Mesenchymal stem cell (in vitro differentiated cells and primary cell): ENCODE measurements around the gene NEK11.

Source experiments
- DNase-seq: peaks from one replicate; pipeline ENCODE4 v3.0.0-alpha.2; 2013
- H2AFZ ChIP-seq: one replicate; pipeline ENCODE4 v1.6.1; 2013; ENCODE audit warnings: low read depth, mild to moderate bottlenecking, control low read depth, inconsistent platforms, low read length, moderate library complexity
- H2AK5ac ChIP-seq: 2 replicates; pipeline ENCODE4 v1.6.1; 2013; ENCODE audit warnings: low read length, moderate library complexity, mild to moderate bottlenecking, inconsistent platforms; ENCODE audit not compliant: severe bottlenecking
- H2BK120ac ChIP-seq: one replicate; pipeline ENCODE4 v1.6.1; 2013; ENCODE audit warnings: low read depth, mild to moderate bottlenecking, inconsistent platforms, low read length, moderate library complexity
- H2BK12ac ChIP-seq, 2 experiments: one replicate each; pipeline ENCODE4 v1.6.1; 2013; ENCODE audit warnings: inconsistent platforms in 2 of 2, low read length in 2 of 2, mild to moderate bottlenecking in 2 of 2, moderate library complexity in 2 of 2, control low read depth in 1 of 2
- H2BK15ac ChIP-seq: one replicate; pipeline ENCODE4 v1.6.1; 2013; ENCODE audit warnings: mild to moderate bottlenecking, low read depth, inconsistent platforms; ENCODE audit not compliant: poor library complexity, severe bottlenecking
- H2BK5ac ChIP-seq: 2 replicates; pipeline ENCODE4 v1.6.1; 2013; ENCODE audit warnings: low read depth, mild to moderate bottlenecking, low read length, control low read depth, inconsistent platforms; ENCODE audit not compliant: poor library complexity, severe bottlenecking
- H3K14ac ChIP-seq, 2 experiments: one replicate each; pipeline ENCODE4 v1.6.1; 2013; ENCODE audit warnings: inconsistent platforms in 2 of 2, low read length in 2 of 2, control low read depth in 1 of 2, mild to moderate bottlenecking in 1 of 2, moderate library complexity in 1 of 2
- H3K18ac ChIP-seq, 2 experiments: one replicate each; pipeline ENCODE4 v1.6.1; 2013; ENCODE audit warnings: inconsistent platforms in 2 of 2, low read length in 2 of 2, control low read depth in 1 of 2, low read depth in 1 of 2, mild to moderate bottlenecking in 1 of 2
- H3K23ac ChIP-seq, 2 experiments: one replicate each; pipeline ENCODE4 v1.6.1; 2013; ENCODE audit warnings: inconsistent platforms in 2 of 2, low read length in 2 of 2, mild to moderate bottlenecking in 2 of 2, moderate library complexity in 2 of 2, control low read depth in 1 of 2
- H3K27ac ChIP-seq: 2 replicates; pipeline ENCODE4 v1.5.1; 2013; ENCODE audit warnings: mild to moderate bottlenecking, moderate library complexity, low read length, control low read depth, inconsistent platforms; ENCODE audit not compliant: poor library complexity, severe bottlenecking
- H3K27me3 ChIP-seq, 2 experiments: 2 replicates each; pipeline versions ENCODE4 v1.6.1 to v1.7.0; 2013; ENCODE audit warnings: low read length in 2 of 2, mild to moderate bottlenecking in 2 of 2, moderate library complexity in 2 of 2, control low read depth in 1 of 2, inconsistent platforms in 1 of 2; ENCODE audit not compliant: control insufficient read depth in 1 of 2, insufficient read depth in 1 of 2
- H3K36me3 ChIP-seq, 2 experiments: 2 replicates each; pipeline versions ENCODE4 v1.6.1 to v1.7.0; 2013; ENCODE audit warnings: low read length in 2 of 2, control low read depth in 1 of 2, inconsistent platforms in 1 of 2, low read depth in 1 of 2, mild to moderate bottlenecking in 1 of 2; ENCODE audit not compliant: insufficient read depth in 2 of 2, control insufficient read depth in 1 of 2
- H3K4ac ChIP-seq, 2 experiments: one replicate each; pipeline ENCODE4 v1.6.1; 2013; ENCODE audit warnings: inconsistent platforms in 2 of 2, low read length in 2 of 2, mild to moderate bottlenecking in 2 of 2, moderate library complexity in 2 of 2, control low read depth in 1 of 2, low read depth in 1 of 2
- H3K4me1 ChIP-seq: 2 replicates; pipeline ENCODE4 v1.6.1; 2013; ENCODE audit warnings: low read depth, low read length, control low read depth; ENCODE audit not compliant: control insufficient read depth, insufficient read depth
- H3K4me2 ChIP-seq: 2 replicates; pipeline ENCODE4 v1.6.1; 2013; ENCODE audit warnings: low read length, mild to moderate bottlenecking, inconsistent platforms; ENCODE audit not compliant: poor library complexity, severe bottlenecking
- H3K4me3 ChIP-seq, 2 experiments: 2 replicates each; pipeline versions ENCODE4 v1.5.1 to v1.7.0; 2013; ENCODE audit warnings: low read length in 2 of 2, mild to moderate bottlenecking in 2 of 2, control low read depth in 1 of 2, low read depth in 1 of 2; ENCODE audit not compliant: insufficient read depth in 1 of 2
- H3K79me1 ChIP-seq: replicated peaks from 2 replicates; pipeline ENCODE4 v1.6.1; 2013; ENCODE audit warnings: mild to moderate bottlenecking, control low read depth, low read length, inconsistent platforms; ENCODE audit not compliant: poor library complexity, severe bottlenecking
- H3K9ac ChIP-seq: 2 replicates; pipeline ENCODE4 v1.7.0; 2013; ENCODE audit warnings: mild to moderate bottlenecking, low read length, moderate library complexity
- H3K9me3 ChIP-seq: 2 replicates; pipeline ENCODE4 v1.7.0; 2013; ENCODE audit warnings: mild to moderate bottlenecking, low read length; ENCODE audit not compliant: control insufficient read depth
- H4K8ac ChIP-seq: one replicate; pipeline ENCODE4 v1.6.1; 2013; ENCODE audit warnings: inconsistent platforms, mild to moderate bottlenecking, low read length, moderate library complexity
- H4K91ac ChIP-seq: one replicate; pipeline ENCODE4 v1.6.1; 2013; ENCODE audit warnings: mild to moderate bottlenecking, low read length, inconsistent platforms
- WGBS: methylation state at CpG from one replicate; pipeline ENCODE4 v1.1.7; 2013; ENCODE audit warnings: mixed read lengths; 5-methylcytosine and 5-hydroxymethylcytosine counted together

The NEK11 gene

GRCh38 chr3:131260525-131260924, 233.8 kb downstream of the NEK11 start:
- Histone ChIP-seq H2BK15ac (no peak overlapping the region), H3K9me3 (no peaks in the 10 kb centered on the region), H3K14ac (no peak overlapping the region), H3K18ac (no peak overlapping the region), H2BK5ac (no peak overlapping the region), H3K79me1 (no peaks in the 10 kb centered on the region), H3K23ac (no peak overlapping the region), H4K8ac (no peak overlapping the region), H3K4ac (no peak overlapping the region), H3K9ac (no peak overlapping the region), H3K4me2 (no peak overlapping the region), H2AFZ (no peak overlapping the region), H3K27me3 (no peaks in the 10 kb centered on the region), H2AK5ac (no peak overlapping the region), H3K4me1 (no peaks in the 10 kb centered on the region), H3K4me3 (no peak overlapping the region), H4K91ac (no peak overlapping the region), H2BK12ac (no peak overlapping the region), H3K36me3 (no peaks in the 10 kb centered on the region), H2BK120ac (no peak overlapping the region), H3K27ac (no peak overlapping the region)
- 89% methylated on average over 3 of the region's 3 CpGs for WGBS
- DNase-seq: no peak

- Histone ChIP-seq H2BK12ac (no peak overlapping the region), H4K8ac (no peak overlapping the region), H3K14ac (no peak overlapping the region), H3K4ac (no peak overlapping the region), H2BK15ac (no peak overlapping the region), H3K27ac (no peak overlapping the region), H2BK5ac (no peak overlapping the region), H2AK5ac (no peak overlapping the region), H3K36me3 (no peaks in the 10 kb centered on the region), H3K23ac (no peak overlapping the region), H3K9me3 (no peaks in the 10 kb centered on the region), H2BK120ac (no peak overlapping the region), H3K27me3 (no peaks in the 10 kb centered on the region), H3K9ac (no peak overlapping the region), H3K4me1 (no peaks in the 10 kb centered on the region), H4K91ac (no peak overlapping the region), H2AFZ (no peak overlapping the region), H3K79me1 (no peaks in the 10 kb centered on the region), H3K18ac (no peak overlapping the region), H3K4me2 (no peak overlapping the region), H3K4me3 (no peak overlapping the region)
- no peak for DNase-seq
- WGBS: 90% methylated on average over 1 of the region's 1 CpG
These were observed 234.4 kb downstream of the NEK11 start for GRCh38 chr3:131261104-131261503.

- Histone ChIP-seq H3K18ac (no peak overlapping the region), H3K27me3 (no peaks in the 10 kb centered on the region), H2BK120ac (no peak overlapping the region), H3K36me3 (no peaks in the 10 kb centered on the region), H3K9ac (no peak overlapping the region), H4K8ac (no peak overlapping the region), H3K9me3 (no peaks in the 10 kb centered on the region), H3K4ac (no peak overlapping the region), H3K4me1 (peaks cover 3% of the 10 kb centered on the region), H2AFZ (no peak overlapping the region), H4K91ac (no peak overlapping the region), H3K27ac (no peak overlapping the region), H3K4me3 (no peak overlapping the region), H3K79me1 (no peaks in the 10 kb centered on the region), H2BK15ac (no peak overlapping the region), H2BK12ac (no peak overlapping the region), H3K23ac (no peak overlapping the region), H2AK5ac (no peak overlapping the region), H3K4me2 (no peak overlapping the region), H2BK5ac (no peak overlapping the region), H3K14ac (no peak overlapping the region)
- 76% methylated on average over 1 of the region's 1 CpG for WGBS
- DNase-seq: no peak
These were observed 248.9 kb downstream of the NEK11 start for GRCh38 chr3:131275556-131275955.

- DNase-seq: no peak
- no peak overlapping the region for H4K8ac ChIP-seq
- no peak overlapping the region for H3K4me2 ChIP-seq
- H3K27me3 ChIP-seq: no peaks in the 10 kb centered on the region
- H3K36me3 ChIP-seq: no peaks in the 10 kb centered on the region
- no peak overlapping the region for H2BK5ac ChIP-seq
- H3K9me3 ChIP-seq: no peaks in the 10 kb centered on the region
- no peak overlapping the region for H3K14ac ChIP-seq
- no peak overlapping the region for H3K27ac ChIP-seq
- no peak overlapping the region for H3K4me3 ChIP-seq
- H2AFZ ChIP-seq: no peak overlapping the region
- H3K9ac ChIP-seq: no peak overlapping the region
- no peak overlapping the region for H3K18ac ChIP-seq
- WGBS: 90% methylated on average over 2 of the region's 2 CpGs
- H3K4me1 ChIP-seq: peaks cover 3% of the 10 kb centered on the region
- H3K23ac ChIP-seq: no peak overlapping the region
- H2BK15ac ChIP-seq: no peak overlapping the region
- H2AK5ac ChIP-seq: no peak overlapping the region
- no peak overlapping the region for H3K4ac ChIP-seq
- H3K79me1 ChIP-seq: no peaks in the 10 kb centered on the region
- no peak overlapping the region for H2BK120ac ChIP-seq
- no peak overlapping the region for H4K91ac ChIP-seq
- no peak overlapping the region for H2BK12ac ChIP-seq
These were observed 251.3 kb downstream of the NEK11 start for GRCh38 chr3:131277836-131278497.
